ENCODE data around the gene MTURN.

- no peak for TF ChIP-seq EZH2 (IDR thresholded peaks at IDR 0.05; ENCODE audit: borderline replicate concordance, control insufficient read depth, low read depth, low read length)
- TF ChIP-seq EP300 (IDR thresholded peaks at IDR 0.05; ENCODE audit: borderline replicate concordance in 1 of 2, control insufficient read depth in 1 of 2, low read depth in 2 of 2, low read length in 2 of 2) = no peak
- no peak for TF ChIP-seq CBFB (IDR thresholded peaks at IDR 0.05; ENCODE audit: low read depth)
- TF ChIP-seq YY1 (IDR thresholded peaks at IDR 0.05; ENCODE audit: low read depth, low read length) = no peak
- TF ChIP-seq POLR2AphosphoS5 (IDR thresholded peaks at IDR 0.05; ENCODE audit: low read length) = no peak
- no peak for TF ChIP-seq REST (IDR thresholded peaks at IDR 0.05; ENCODE audit: low read depth, low read length)
These were observed 2.1 kb downstream of the MTURN start for GRCh38 chr7:30136743-30137485.

Measured in GM12878 (cell line).